K562 (cell line): Measurements from ENCODE around the gene CLDN15. TPM values are rescaled to one million over a fixed set of nuclear protein-coding genes. Genes with fewer than 3 reads are reported as not detected.
A peak's percentile ranks its signal among the peaks of the same experiment; 100 is the strongest.

Experiments used
- ATAC-seq: fragments of 200-7000 bp; cut with Tn5 transposase; 3 replicates; pipeline ENCODE4 v1.9.1; 2020; ENCODE audit warnings: moderate library complexity
- BruUV-seq: library from RNA; stranded (reverse); fragments of 400-500 nt; replicated peaks from 2 replicates; lab custom pipeline; 2021; lab: Mats Ljungman, UMichigan
- CTCF ChIA-PET: fragments of 300-600 bp; formaldehyde crosslinking; extraction: SDS; loops from one replicate; lab custom pipeline; 2021; ENCODE audit warnings: low intra/inter-chr PET ratio; lab: Yijun Ruan, JAX
- POLR2A ChIA-PET: fragments of 300-600, 350-650 bp; sonication (Branson Sonifier 250); formaldehyde crosslinking; extraction: SDS; loops from one replicate; lab custom pipeline; 2021; ENCODE audit warnings: antibody characterized with exemption, inconsistent platforms; lab: Yijun Ruan, JAX
- DNase-seq, 4 experiments: peaks; one replicate each; pipeline versions ENCODE4 v3.0.0 to v3.0.0-alpha.2; 2011 to 2018; ENCODE audit warnings: low spot score in 3 of 4, mixed read lengths in 3 of 4; ENCODE audit errors: extremely low read depth in 1 of 4
- FAIRE-seq: peaks from 2 replicates; lab custom pipeline; 2011; peaks lifted over from hg19 to GRCh38; lab: Jason Lieb, UNC
- H2AFZ ChIP-seq: 2 replicates; pipeline ENCODE4 v1.6.0; 2011; ENCODE audit warnings: low read depth, low read length, control low read depth, inconsistent platforms
- H3K27ac ChIP-seq: fragments of 200-600 bp; 3 replicates; pipeline ENCODE4 v1.8.0; 2011; ENCODE audit warnings: low read depth, mild to moderate bottlenecking, control low read depth, inconsistent platforms, low read length, moderate library complexity, mixed read lengths; ENCODE audit errors: extremely low read depth
- H3K27me3 ChIP-seq, 2 experiments: fragments of 300-600 bp in 1 of 2; 2 replicates in 1 of 2; 3 replicates in 1 of 2; pipeline versions ENCODE4 v1.6.0 to v1.8.0; 2011; ENCODE audit warnings: inconsistent platforms in 2 of 2, low read length in 2 of 2, mild to moderate bottlenecking in 1 of 2, mixed read lengths in 1 of 2, moderate library complexity in 1 of 2; ENCODE audit not compliant: control insufficient read depth in 2 of 2, insufficient read depth in 2 of 2
- H3K36me3 ChIP-seq: fragments of 300-600 bp; 3 replicates; pipeline ENCODE4 v1.8.0; 2011; ENCODE audit warnings: mild to moderate bottlenecking, low read length, inconsistent platforms; ENCODE audit not compliant: control insufficient read depth, insufficient read depth
- H3K4me1 ChIP-seq, 2 experiments: fragments of 200-600 bp in 1 of 2; replicated peaks in 1 of 2; 2 replicates in 1 of 2; 3 replicates in 1 of 2; pipeline versions ENCODE4 v1.5.1 to v1.8.0; 2011; ENCODE audit warnings: inconsistent platforms in 2 of 2, low read length in 2 of 2, mild to moderate bottlenecking in 1 of 2, mixed read lengths in 1 of 2, moderate library complexity in 1 of 2; ENCODE audit not compliant: control insufficient read depth in 2 of 2, insufficient read depth in 2 of 2
- H3K4me2 ChIP-seq: 2 replicates; pipeline ENCODE4 v1.6.1; 2011; ENCODE audit warnings: low read length, control low read depth, inconsistent platforms, mixed read lengths; ENCODE audit not compliant: insufficient read depth
- H3K4me3 ChIP-seq: fragments of 200-600 bp; sonication (generic), shearing (Covaris generic); 2 replicates; pipeline ENCODE4 v1.5.1; 2016; ENCODE audit warnings: control low read depth, inconsistent platforms
- H3K79me2 ChIP-seq: fragments of 200-600 bp; 3 replicates; pipeline ENCODE4 v1.8.0; 2011; ENCODE audit warnings: low read length, inconsistent platforms; ENCODE audit not compliant: control insufficient read depth, insufficient read depth
- H3K9ac ChIP-seq, 2 experiments: 2 replicates each; pipeline versions ENCODE4 v1.6.0 to v1.6.1; 2011; ENCODE audit warnings: low read depth in 2 of 2, low read length in 2 of 2, control low read depth in 1 of 2, inconsistent platforms in 1 of 2, mild to moderate bottlenecking in 1 of 2, mixed read lengths in 1 of 2; ENCODE audit not compliant: insufficient read depth in 1 of 2
- H3K9me1 ChIP-seq: one replicate; pipeline ENCODE4 v1.6.0; 2011; ENCODE audit warnings: inconsistent platforms, mild to moderate bottlenecking, low read length, moderate library complexity; ENCODE audit not compliant: control insufficient read depth, insufficient read depth
- H3K9me3 ChIP-seq: replicated peaks from 2 replicates; pipeline ENCODE4 v1.5.1; 2011; ENCODE audit warnings: low read depth, low read length, inconsistent platforms; ENCODE audit not compliant: control insufficient read depth, insufficient read depth
- H4K20me1 ChIP-seq: replicated peaks from 2 replicates; pipeline ENCODE4 v1.6.1; 2011; ENCODE audit warnings: low read length, inconsistent platforms, mixed read lengths; ENCODE audit not compliant: control insufficient read depth, insufficient read depth
- CC2D1A ChIP-seq: fragments of 450-650 bp; IDR thresholded peaks from 2 replicates; pipeline ENCODE4 v1.6.1; 2017; ENCODE audit warnings: mild to moderate bottlenecking
- MCM3 ChIP-seq: fragments of 450-650 bp; IDR thresholded peaks from 2 replicates; pipeline ENCODE4 v1.6.1; 2016
- ZBTB5 ChIP-seq: fragments of 450-650 bp; IDR thresholded peaks from 2 replicates; pipeline ENCODE4 v1.6.1; 2017; ENCODE audit warnings: antibody characterized with exemption
- ZNF512 ChIP-seq: IDR thresholded peaks from 2 replicates; pipeline ENCODE4 v1.6.1; 2016; ENCODE audit warnings: missing genetic modification characterization, missing compliant biosample characterization
- WGBS: fragments of 100-300 bp; shearing (Covaris generic); methylation state at CpG from one replicate; pipeline ENCODE4 v1.1.6; 2016; ENCODE audit warnings: low coverage, mixed read lengths; ENCODE audit not compliant: insufficient coverage; ENCODE audit errors: missing lambda C conversion rate; 5-methylcytosine and 5-hydroxymethylcytosine counted together
- in situ Hi-C: fragments of 300-500 bp; cut with MboI; formaldehyde crosslinking; loops from 4 replicates; pipeline ENCODE4 v1.15.0; 2018; ENCODE audit warnings: inconsistent platforms, mixed read lengths
- intact Hi-C: fragments of 100-400 bp; cut with micrococcal nuclease; formaldehyde crosslinking; loops from 2 replicates; pipeline ENCODE4 v1.14.2; 2022
- polyA plus RNA-seq, 8 experiments: library from polyadenylated mRNA; depleted of rRNA in 4 of 8; stranded (reverse) in 5 of 8; unstranded in 3 of 8; fragments of >200 nt; fragmentation: Nextera tagmentation in 2 of 8; fragmentation: Illumina TruSeq in 1 of 8; extraction: Ambion mirVana in 2 of 8; extraction: Trizol in 1 of 8; gene quantifications; 2 replicates each; pipeline versions ENCODE4 v1.2.1 to v1.2.3, GENCODE V29; 2011 to 2014; ENCODE audit warnings: inconsistent platforms in 1 of 8, missing spikeins in 1 of 8
- total RNA-seq, 7 experiments: library from RNA; depleted of rRNA in 6 of 7; stranded (reverse); fragments of >200 nt in 6 of 7; fragmentation: Illumina TruSeq in 2 of 7; extraction: Trizol in 2 of 7; gene quantifications; 2 replicates each; pipeline versions ENCODE4 v1.2.1 to v1.2.3, GENCODE V29; 2011 to 2021; ENCODE audit warnings: low replicate concordance in 1 of 7

CLDN15 gene
- total and polyA plus RNA-seq, 9 of the 15 experiments (the other 6 are each of a cell fraction or from before 2014, with no cell fraction given): 0.32 to 14.5 (median 7.4) TPM

GRCh38 chr7:101189109-101189508, 48.5 kb downstream of the CLDN15 start:
- FAIRE-seq: no peak
- Histone ChIP-seq H3K79me2 (no peaks in the 10 kb centered on the region), H3K27me3 (peaks cover 0 to 4% of the 10 kb centered on the region in 2 experiments; a peak in 2 of 5 replicates), H2AFZ (no peak overlapping the region), H3K4me1 (peaks cover 0 to 9% of the 10 kb centered on the region in 2 experiments; a peak in 2 of 5 replicates), H3K9me3 (no peaks in the 10 kb centered on the region), H3K9ac (no peak overlapping the region), H3K4me3 (no peak overlapping the region), H3K36me3 (no peaks in the 10 kb centered on the region), H3K9me1 (no peaks in the 10 kb centered on the region), H3K27ac (no peak overlapping the region), H4K20me1 (no peaks in the 10 kb centered on the region), H3K4me2 (no peak overlapping the region)
- no peak for ATAC-seq
- DNase-seq: no peak
- BruUV-seq: no TSS peak
- intact Hi-C loops (loop anchor here (5.0 kb wide), 1 partner anchor 292 kb away; the partner anchor contains the start of gene ACHE), in situ Hi-C loops (no loop called here)
- WGBS: 8% methylated on average over 8 of the region's 8 CpGs
- POLR2A ChIA-PET: interaction anchor here (1.0 kb wide), 1 partner anchor 29 kb away, joined by 4 read pairs; no protein-coding TSS in a partner anchor
- CTCF ChIA-PET: no interaction called here
- TF ChIP-seq MCM3 (0 out of 2 replicates have a peak, but pooled peaks have one; percentile 61), ZBTB5 (no peak), ZNF512 (peak; percentile 52), CC2D1A (no peak)
